ENCODE results near the gene KMT2C. TPM values are rescaled to one million over a fixed set of nuclear protein-coding genes. Genes with fewer than 3 reads are reported as not detected.

Gene KMT2C
- polyA plus RNA-seq, 1 donor from 2014 or later = 29.8 TPM

- no peaks in the 10 kb centered on the region for H3K9me2 ChIP-seq (ENCODE audit: insufficient read depth, low read length)
- TF ChIP-seq EZH2 (IDR thresholded peaks at IDR 0.05; ENCODE audit: borderline replicate concordance, insufficient read depth, low read length, poor library complexity, severe bottlenecking) = no peak
- TF ChIP-seq RAD21 (conservative IDR thresholded peaks at IDR 0.05) = no peak
- TF ChIP-seq, protein P1, sequence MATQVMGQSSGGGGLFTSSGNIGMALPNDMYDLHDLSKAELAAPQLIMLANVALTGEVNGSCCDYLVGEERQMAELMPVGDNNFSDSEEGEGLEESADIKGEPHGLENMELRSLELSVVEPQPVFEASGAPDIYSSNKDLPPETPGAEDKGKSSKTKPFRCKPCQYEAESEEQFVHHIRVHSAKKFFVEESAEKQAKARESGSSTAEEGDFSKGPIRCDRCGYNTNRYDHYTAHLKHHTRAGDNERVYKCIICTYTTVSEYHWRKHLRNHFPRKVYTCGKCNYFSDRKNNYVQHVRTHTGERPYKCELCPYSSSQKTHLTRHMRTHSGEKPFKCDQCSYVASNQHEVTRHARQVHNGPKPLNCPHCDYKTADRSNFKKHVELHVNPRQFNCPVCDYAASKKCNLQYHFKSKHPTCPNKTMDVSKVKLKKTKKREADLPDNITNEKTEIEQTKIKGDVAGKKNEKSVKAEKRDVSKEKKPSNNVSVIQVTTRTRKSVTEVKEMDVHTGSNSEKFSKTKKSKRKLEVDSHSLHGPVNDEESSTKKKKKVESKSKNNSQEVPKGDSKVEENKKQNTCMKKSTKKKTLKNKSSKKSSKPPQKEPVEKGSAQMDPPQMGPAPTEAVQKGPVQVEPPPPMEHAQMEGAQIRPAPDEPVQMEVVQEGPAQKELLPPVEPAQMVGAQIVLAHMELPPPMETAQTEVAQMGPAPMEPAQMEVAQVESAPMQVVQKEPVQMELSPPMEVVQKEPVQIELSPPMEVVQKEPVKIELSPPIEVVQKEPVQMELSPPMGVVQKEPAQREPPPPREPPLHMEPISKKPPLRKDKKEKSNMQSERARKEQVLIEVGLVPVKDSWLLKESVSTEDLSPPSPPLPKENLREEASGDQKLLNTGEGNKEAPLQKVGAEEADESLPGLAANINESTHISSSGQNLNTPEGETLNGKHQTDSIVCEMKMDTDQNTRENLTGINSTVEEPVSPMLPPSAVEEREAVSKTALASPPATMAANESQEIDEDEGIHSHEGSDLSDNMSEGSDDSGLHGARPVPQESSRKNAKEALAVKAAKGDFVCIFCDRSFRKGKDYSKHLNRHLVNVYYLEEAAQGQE (IDR thresholded peaks at IDR 0.05; ENCODE audit: borderline replicate concordance) = no peak
- no peak for TF ChIP-seq POLR2AphosphoS5 (IDR thresholded peaks at IDR 0.05)
- H3K27me3 ChIP-seq (ENCODE audit: insufficient read depth, low read depth, low read length) = no peaks in the 10 kb centered on the region
- no peaks in the 10 kb centered on the region for H3F3A ChIP-seq (ENCODE audit: insufficient read depth, low read length, poor library complexity, severe bottlenecking)
- H3K27ac ChIP-seq (ENCODE audit: low read length) = no peak overlapping the region
- H3K4me3 ChIP-seq (ENCODE audit: low read length) = no peak overlapping the region
- no peak overlapping the region for H3K9ac ChIP-seq (ENCODE audit: low read length)
- no peak overlapping the region for H3K4me2 ChIP-seq (ENCODE audit: low read length)
- H3K9me3 ChIP-seq (ENCODE audit: low read length) = no peaks in the 10 kb centered on the region
- H4K20me1 ChIP-seq (ENCODE audit: insufficient read depth) = no peaks in the 10 kb centered on the region
- no peak overlapping the region for H2AFZ ChIP-seq (ENCODE audit: low read depth, low read length)
- H3K36me3 ChIP-seq (ENCODE audit: insufficient read depth, low read length) = peaks cover 3% of the 10 kb centered on the region
- H3K79me2 ChIP-seq (replicated peaks; ENCODE audit: insufficient read depth, low read length) = no peaks in the 10 kb centered on the region
These were observed 330.6 kb downstream of the KMT2C start for GRCh38 chr7:152105205-152105604.

- H3K36me3 ChIP-seq (ENCODE audit: insufficient read depth, low read length) = peaks cover 3% of the 10 kb centered on the region
These were observed 332.1 kb downstream of the KMT2C start for GRCh38 chr7:152103691-152104090.

DNA sequence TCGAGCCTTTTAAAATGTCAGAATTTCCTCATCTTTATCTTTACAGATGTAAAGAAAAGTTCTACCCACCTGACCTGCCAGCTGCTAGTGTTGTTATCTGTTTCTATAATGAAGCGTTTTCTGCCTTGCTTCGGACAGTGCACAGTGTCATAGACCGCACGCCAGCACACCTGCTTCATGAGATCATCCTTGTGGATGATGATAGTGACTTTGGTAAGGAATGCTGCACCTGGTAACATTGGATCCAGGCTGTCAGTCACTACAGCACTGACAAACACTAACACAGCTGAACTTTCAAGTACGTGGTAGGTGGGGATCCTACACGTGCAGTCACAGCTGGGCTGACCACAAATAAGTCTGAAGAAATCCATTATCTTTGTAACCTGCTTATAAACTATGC is 332.7 kb downstream of the KMT2C start:
- peaks cover 3% of the 10 kb centered on the region for H3K36me3 ChIP-seq (ENCODE audit: insufficient read depth, low read length)
- H3K9me2 ChIP-seq (ENCODE audit: insufficient read depth, low read length) = no peaks in the 10 kb centered on the region
- H3K4me2 ChIP-seq (ENCODE audit: low read length) = no peak overlapping the region
- H3K9me3 ChIP-seq (ENCODE audit: low read length) = no peaks in the 10 kb centered on the region
- no peaks in the 10 kb centered on the region for H3K27me3 ChIP-seq (ENCODE audit: insufficient read depth, low read depth, low read length)
- no peak overlapping the region for H2AFZ ChIP-seq (ENCODE audit: low read depth, low read length)
- TF ChIP-seq MXI1 (conservative IDR thresholded peaks at IDR 0.05; ENCODE audit: poor library complexity, severe bottlenecking) = no peak
- TF ChIP-seq, protein P1 (IDR thresholded peaks at IDR 0.05; ENCODE audit: borderline replicate concordance) = no peak
- TF ChIP-seq EP300 (conservative IDR thresholded peaks at IDR 0.05; ENCODE audit: poor library complexity, severe bottlenecking) = no peak
- no peak for TF ChIP-seq RAD21 (conservative IDR thresholded peaks at IDR 0.05)
- no peak for TF ChIP-seq TAF1 (IDR thresholded peaks at IDR 0.05; ENCODE audit: low read depth)
- no peak for TF ChIP-seq SMC3 (conservative IDR thresholded peaks at IDR 0.05; ENCODE audit: poor library complexity)
- no peak overlapping the region for H3K9ac ChIP-seq (ENCODE audit: low read length)
- H3K27ac ChIP-seq (ENCODE audit: low read length) = no peak overlapping the region
- H3F3A ChIP-seq (ENCODE audit: insufficient read depth, low read length, poor library complexity, severe bottlenecking) = no peaks in the 10 kb centered on the region
- no peak overlapping the region for H3K4me3 ChIP-seq (ENCODE audit: low read length)
- H4K20me1 ChIP-seq (ENCODE audit: insufficient read depth) = no peaks in the 10 kb centered on the region
- no peaks in the 10 kb centered on the region for H3K79me2 ChIP-seq (replicated peaks; ENCODE audit: insufficient read depth, low read length)

More at GRCh38 chr7:152103691-152104090, 332.1 kb downstream of the KMT2C start:
- Histone ChIP-seq H3K27ac (ENCODE audit: low read length) (no peak overlapping the region), H3K9me3 (ENCODE audit: low read length) (no peaks in the 10 kb centered on the region), H4K20me1 (ENCODE audit: insufficient read depth) (no peaks in the 10 kb centered on the region), H3F3A (ENCODE audit: insufficient read depth, low read length, poor library complexity, severe bottlenecking) (no peaks in the 10 kb centered on the region), H3K4me3 (ENCODE audit: low read length) (no peak overlapping the region), H3K9ac (ENCODE audit: low read length) (no peak overlapping the region), H3K27me3 (ENCODE audit: insufficient read depth, low read depth, low read length) (no peaks in the 10 kb centered on the region), H3K9me2 (ENCODE audit: insufficient read depth, low read length) (no peaks in the 10 kb centered on the region), H3K79me2 (replicated peaks; ENCODE audit: insufficient read depth, low read length) (no peaks in the 10 kb centered on the region), H3K4me2 (ENCODE audit: low read length) (no peak overlapping the region), H2AFZ (ENCODE audit: low read depth, low read length) (no peak overlapping the region)
- no peak for TF ChIP-seq TAF1 (IDR thresholded peaks at IDR 0.05; ENCODE audit: low read depth)
